Liver (tissue), 9 donors: ENCODE results near the gene TARM1. TPM values are rescaled to one million over a fixed set of nuclear protein-coding genes. Genes with fewer than 3 reads are reported as not detected.

Source experiments
- DNase-seq: peaks from one replicate; pipeline ENCODE4 v3.0.0-alpha.2; 2017; ENCODE audit warnings: low spot score
- H3K27ac ChIP-seq, 2 donors: one replicate each; pipeline ENCODE4 v1.7.0; 2013; ENCODE audit warnings: inconsistent platforms in 2 of 2, low read length in 2 of 2, control low read depth in 1 of 2, low read depth in 1 of 2, mild to moderate bottlenecking in 1 of 2
- H3K27me3 ChIP-seq, 4 donors: one replicate each; pipeline versions ENCODE4 v1.6.1 to v1.7.0; 2013; ENCODE audit warnings: low read length in 3 of 4, inconsistent platforms in 1 of 4, mild to moderate bottlenecking in 1 of 4, moderate library complexity in 1 of 4; ENCODE audit not compliant: control insufficient read depth in 4 of 4, insufficient read depth in 4 of 4
- H3K36me3 ChIP-seq, 4 donors: one replicate each; pipeline versions ENCODE4 v1.6.1 to v1.7.0; 2013; ENCODE audit warnings: low read length in 3 of 4, mild to moderate bottlenecking in 3 of 4, low read depth in 1 of 4, moderate library complexity in 1 of 4; ENCODE audit not compliant: control insufficient read depth in 4 of 4, insufficient read depth in 3 of 4
- H3K4me1 ChIP-seq, 4 donors: one replicate each; pipeline versions ENCODE4 v1.6.1 to v1.7.0; 2013; ENCODE audit warnings: low read length in 3 of 4, mild to moderate bottlenecking in 3 of 4, moderate library complexity in 1 of 4; ENCODE audit not compliant: control insufficient read depth in 4 of 4, insufficient read depth in 4 of 4
- H3K4me3 ChIP-seq, 3 donors: one replicate each; pipeline versions ENCODE4 v1.6.1 to v1.7.0; 2013; ENCODE audit warnings: low read length in 3 of 3, control low read depth in 1 of 3, low read depth in 1 of 3, mild to moderate bottlenecking in 1 of 3
- H3K9ac ChIP-seq, 2 donors: one replicate each; pipeline ENCODE4 v1.7.0; 2013; ENCODE audit warnings: low read length in 2 of 2, mild to moderate bottlenecking in 2 of 2, moderate library complexity in 2 of 2, control low read depth in 1 of 2, low read depth in 1 of 2
- H3K9me3 ChIP-seq, 4 donors: one replicate each; pipeline versions ENCODE4 v1.6.1 to v1.7.0; 2013; ENCODE audit warnings: low read length in 3 of 4; ENCODE audit not compliant: control insufficient read depth in 4 of 4
- EGR1 ChIP-seq, 2 donors: IDR thresholded peaks; 2 replicates each; pipeline ENCODE4 v1.6.1; 2016 to 2018; ENCODE audit warnings: antibody characterized with exemption in 2 of 2, low read depth in 2 of 2
- FOXA1 ChIP-seq: IDR thresholded peaks from 2 replicates; pipeline ENCODE4 v1.6.1; 2016; ENCODE audit warnings: antibody characterized with exemption
- FOXA2 ChIP-seq: IDR thresholded peaks from 2 replicates; pipeline ENCODE4 v1.6.1; 2016; ENCODE audit warnings: antibody characterized with exemption
- GABPA ChIP-seq, 2 donors: IDR thresholded peaks in 1 of 2; conservative IDR thresholded peaks in 1 of 2; 2 replicates each; pipeline ENCODE4 v1.6.1; 2016; ENCODE audit warnings: antibody characterized with exemption in 2 of 2, mild to moderate bottlenecking in 1 of 2, moderate library complexity in 1 of 2
- JUND ChIP-seq, 2 donors: IDR thresholded peaks; 2 replicates each; pipeline ENCODE4 v1.6.1; 2016; ENCODE audit warnings: antibody characterized with exemption in 2 of 2
- MAX ChIP-seq: IDR thresholded peaks from 2 replicates; pipeline ENCODE4 v1.6.1; 2016; ENCODE audit warnings: antibody characterized with exemption
- NR2F2 ChIP-seq: IDR thresholded peaks from 2 replicates; pipeline ENCODE4 v1.6.1; 2016; ENCODE audit warnings: antibody characterized with exemption
- REST ChIP-seq: IDR thresholded peaks from 2 replicates; pipeline ENCODE4 v1.6.1; 2016; ENCODE audit warnings: antibody characterized with exemption, mild to moderate bottlenecking
- RXRA ChIP-seq, 2 donors: IDR thresholded peaks; 2 replicates each; pipeline ENCODE4 v1.6.1; 2017 to 2018; ENCODE audit warnings: antibody characterized with exemption in 2 of 2, mild to moderate bottlenecking in 1 of 2
- SP1 ChIP-seq: IDR thresholded peaks from 2 replicates; pipeline ENCODE4 v1.6.1; 2018; ENCODE audit warnings: antibody characterized with exemption, mild to moderate bottlenecking
- TAF1 ChIP-seq: conservative IDR thresholded peaks from 2 replicates; pipeline ENCODE4 v1.6.1; 2016; ENCODE audit warnings: antibody characterized with exemption, mild to moderate bottlenecking
- YY1 ChIP-seq: IDR thresholded peaks from 2 replicates; pipeline ENCODE4 v1.6.1; 2016; ENCODE audit warnings: antibody characterized with exemption, mild to moderate bottlenecking
- WGBS: extraction: QIAGEN DNeasy Blood & Tissue Kit; methylation state at CpG from one replicate; pipeline ENCODE4 v1.1.7; 2013; 5-methylcytosine and 5-hydroxymethylcytosine counted together
- polyA plus RNA-seq, 2 donors: library from polyadenylated mRNA; stranded (reverse) in 1 of 2; unstranded in 1 of 2; fragments of 200-250 nt in 1 of 2; fragments of >200 nt in 1 of 2; fragmentation: Nextera tagmentation in 1 of 2; extraction: Ambion mirVana in 1 of 2; gene quantifications; one replicate each; pipeline versions ENCODE4 v1.2.1 to v1.2.3, GENCODE V29; 2013 to 2015
- total RNA-seq, 2 donors: library from RNA; depleted of rRNA; stranded (reverse); fragments of >200 nt; gene quantifications; one replicate each; pipeline ENCODE4 v1.2.3, GENCODE V29; 2014
- TF ChIP-seq, protein P1 (sequence below): IDR thresholded peaks from 2 replicates; pipeline ENCODE4 v1.6.1; 2016; ENCODE audit warnings: antibody characterized with exemption
- TF ChIP-seq, protein P2 (sequence below): IDR thresholded peaks from 2 replicates; pipeline ENCODE4 v1.6.1; 2016; ENCODE audit warnings: antibody characterized with exemption
- TF ChIP-seq, protein P3 (sequence below): fragments of 150-350 bp; IDR thresholded peaks from 2 replicates; pipeline ENCODE4 v1.5.1; 2017; ENCODE audit warnings: improper control_type of control experiment, low read depth, low read length; ENCODE audit not compliant: missing input control
- donor health status: healthy.
- donor health status: healthy.
- donor health status: healthy.
- donor health status: healthy.
- donor health status: healthy.

TARM1 gene
- total and polyA plus RNA-seq, 4 donors = not detected

- WGBS = 68% methylated on average over 3 of the region's 3 CpGs
Measured at GRCh38 chr19:54029301-54029700, 51.9 kb downstream of the TARM1 start.

GRCh38 chr19:54026656-54027055 lies 54.5 kb downstream of the TARM1 start:
- H3K9ac ChIP-seq = no peak overlapping the region
- no peak for DNase-seq
- no peak for TF ChIP-seq FOXA2
- TF ChIP-seq, protein P1, sequence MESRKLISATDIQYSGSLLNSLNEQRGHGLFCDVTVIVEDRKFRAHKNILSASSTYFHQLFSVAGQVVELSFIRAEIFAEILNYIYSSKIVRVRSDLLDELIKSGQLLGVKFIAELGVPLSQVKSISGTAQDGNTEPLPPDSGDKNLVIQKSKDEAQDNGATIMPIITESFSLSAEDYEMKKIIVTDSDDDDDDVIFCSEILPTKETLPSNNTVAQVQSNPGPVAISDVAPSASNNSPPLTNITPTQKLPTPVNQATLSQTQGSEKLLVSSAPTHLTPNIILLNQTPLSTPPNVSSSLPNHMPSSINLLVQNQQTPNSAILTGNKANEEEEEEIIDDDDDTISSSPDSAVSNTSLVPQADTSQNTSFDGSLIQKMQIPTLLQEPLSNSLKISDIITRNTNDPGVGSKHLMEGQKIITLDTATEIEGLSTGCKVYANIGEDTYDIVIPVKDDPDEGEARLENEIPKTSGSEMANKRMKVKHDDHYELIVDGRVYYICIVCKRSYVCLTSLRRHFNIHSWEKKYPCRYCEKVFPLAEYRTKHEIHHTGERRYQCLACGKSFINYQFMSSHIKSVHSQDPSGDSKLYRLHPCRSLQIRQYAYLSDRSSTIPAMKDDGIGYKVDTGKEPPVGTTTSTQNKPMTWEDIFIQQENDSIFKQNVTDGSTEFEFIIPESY = no peak
- TF ChIP-seq REST = no peak
- TF ChIP-seq FOXA1 = no peak
- no peak for TF ChIP-seq EGR1 (IDR thresholded peaks at IDR 0.05; ENCODE audit: low read depth in 2 of 2)
- no peak for TF ChIP-seq SP1
- TF ChIP-seq, protein P2, sequence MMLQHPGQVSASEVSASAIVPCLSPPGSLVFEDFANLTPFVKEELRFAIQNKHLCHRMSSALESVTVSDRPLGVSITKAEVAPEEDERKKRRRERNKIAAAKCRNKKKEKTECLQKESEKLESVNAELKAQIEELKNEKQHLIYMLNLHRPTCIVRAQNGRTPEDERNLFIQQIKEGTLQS = no peak
- TF ChIP-seq MAX = no peak
- TF ChIP-seq, protein P3, sequence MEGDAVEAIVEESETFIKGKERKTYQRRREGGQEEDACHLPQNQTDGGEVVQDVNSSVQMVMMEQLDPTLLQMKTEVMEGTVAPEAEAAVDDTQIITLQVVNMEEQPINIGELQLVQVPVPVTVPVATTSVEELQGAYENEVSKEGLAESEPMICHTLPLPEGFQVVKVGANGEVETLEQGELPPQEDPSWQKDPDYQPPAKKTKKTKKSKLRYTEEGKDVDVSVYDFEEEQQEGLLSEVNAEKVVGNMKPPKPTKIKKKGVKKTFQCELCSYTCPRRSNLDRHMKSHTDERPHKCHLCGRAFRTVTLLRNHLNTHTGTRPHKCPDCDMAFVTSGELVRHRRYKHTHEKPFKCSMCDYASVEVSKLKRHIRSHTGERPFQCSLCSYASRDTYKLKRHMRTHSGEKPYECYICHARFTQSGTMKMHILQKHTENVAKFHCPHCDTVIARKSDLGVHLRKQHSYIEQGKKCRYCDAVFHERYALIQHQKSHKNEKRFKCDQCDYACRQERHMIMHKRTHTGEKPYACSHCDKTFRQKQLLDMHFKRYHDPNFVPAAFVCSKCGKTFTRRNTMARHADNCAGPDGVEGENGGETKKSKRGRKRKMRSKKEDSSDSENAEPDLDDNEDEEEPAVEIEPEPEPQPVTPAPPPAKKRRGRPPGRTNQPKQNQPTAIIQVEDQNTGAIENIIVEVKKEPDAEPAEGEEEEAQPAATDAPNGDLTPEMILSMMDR = no peak
- TF ChIP-seq RXRA (IDR thresholded peaks at IDR 0.05) = no peak
- TF ChIP-seq JUND (IDR thresholded peaks at IDR 0.05) = no peak
- no peak for TF ChIP-seq TAF1
- no peak for TF ChIP-seq NR2F2
- no peak for TF ChIP-seq YY1
- H3K9me3 ChIP-seq = no peaks in the 10 kb centered on the region
- no peak overlapping the region for H3K4me3 ChIP-seq
- 54% methylated on average over 7 of the region's 7 CpGs for WGBS
- H3K27ac ChIP-seq = no peak overlapping the region
- no peaks in the 10 kb centered on the region for H3K27me3 ChIP-seq
- no peaks in the 10 kb centered on the region for H3K36me3 ChIP-seq
- no peaks in the 10 kb centered on the region for H3K4me1 ChIP-seq

More at GRCh38 chr19:54029301-54029700, 51.9 kb downstream of the TARM1 start:
- Histone ChIP-seq H3K9me3 (no peaks in the 10 kb centered on the region), H3K36me3 (no peaks in the 10 kb centered on the region), H3K4me3 (no peak overlapping the region), H3K4me1 (no peaks in the 10 kb centered on the region), H3K9ac (no peak overlapping the region), H3K27me3 (no peaks in the 10 kb centered on the region), H3K27ac (no peak overlapping the region)
- TF ChIP-seq GABPA (IDR thresholded peaks at IDR 0.05 in 1 of 2, conservative IDR thresholded peaks at IDR 0.05 in 1 of 2) = no peak
- no peak for TF ChIP-seq EGR1 (IDR thresholded peaks at IDR 0.05; ENCODE audit: low read depth in 2 of 2)
- no peak for TF ChIP-seq RXRA (IDR thresholded peaks at IDR 0.05)
- TF ChIP-seq FOXA2 = no peak
- no peak for TF ChIP-seq JUND (IDR thresholded peaks at IDR 0.05)
- no peak for TF ChIP-seq TAF1
- no peak for TF ChIP-seq MAX
- no peak for DNase-seq
